ENCODE data around the gene IL24. TPM values are rescaled to one million over a fixed set of nuclear protein-coding genes. Genes with fewer than 3 reads are reported as not detected.

Gene IL24
- total RNA-seq, 3 donors from 2014 or later (not counting 1 experiment from before 2014, with no cell fraction given): not detected

GRCh38 chr1:206855859-206856258 is 41.4 kb upstream of the IL24 start:
- no peak overlapping the region for H3K27ac ChIP-seq (ENCODE audit: low read length)
- no peaks in the 10 kb centered on the region for H3K9me3 Mint-ChIP-seq
- TF ChIP-seq, protein P1, sequence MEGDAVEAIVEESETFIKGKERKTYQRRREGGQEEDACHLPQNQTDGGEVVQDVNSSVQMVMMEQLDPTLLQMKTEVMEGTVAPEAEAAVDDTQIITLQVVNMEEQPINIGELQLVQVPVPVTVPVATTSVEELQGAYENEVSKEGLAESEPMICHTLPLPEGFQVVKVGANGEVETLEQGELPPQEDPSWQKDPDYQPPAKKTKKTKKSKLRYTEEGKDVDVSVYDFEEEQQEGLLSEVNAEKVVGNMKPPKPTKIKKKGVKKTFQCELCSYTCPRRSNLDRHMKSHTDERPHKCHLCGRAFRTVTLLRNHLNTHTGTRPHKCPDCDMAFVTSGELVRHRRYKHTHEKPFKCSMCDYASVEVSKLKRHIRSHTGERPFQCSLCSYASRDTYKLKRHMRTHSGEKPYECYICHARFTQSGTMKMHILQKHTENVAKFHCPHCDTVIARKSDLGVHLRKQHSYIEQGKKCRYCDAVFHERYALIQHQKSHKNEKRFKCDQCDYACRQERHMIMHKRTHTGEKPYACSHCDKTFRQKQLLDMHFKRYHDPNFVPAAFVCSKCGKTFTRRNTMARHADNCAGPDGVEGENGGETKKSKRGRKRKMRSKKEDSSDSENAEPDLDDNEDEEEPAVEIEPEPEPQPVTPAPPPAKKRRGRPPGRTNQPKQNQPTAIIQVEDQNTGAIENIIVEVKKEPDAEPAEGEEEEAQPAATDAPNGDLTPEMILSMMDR (IDR thresholded peaks at IDR 0.05): no peak
- peaks cover 6% of the 10 kb centered on the region for H3K4me1 ChIP-seq (ENCODE audit: control insufficient read depth, insufficient read depth, low read length)
- no peaks in the 10 kb centered on the region for H3K4me1 Mint-ChIP-seq
- H3K36me3 Mint-ChIP-seq: no peaks in the 10 kb centered on the region
- no peaks in the 10 kb centered on the region for H3K27me3 ChIP-seq (ENCODE audit: control insufficient read depth, insufficient read depth, low read length)
- no peaks in the 10 kb centered on the region for H3K9me3 ChIP-seq (ENCODE audit: control insufficient read depth, insufficient read depth, low read length)
- H3K4me3 ChIP-seq (ENCODE audit: low read length): no peak overlapping the region
- H3K27ac Mint-ChIP-seq: no peak overlapping the region
- intact Hi-C loops (cut with micrococcal nuclease): no loop called here
- H3K27me3 Mint-ChIP-seq (ENCODE audit: low read depth in 2 of 2): peaks cover 19 to 41% of the 10 kb centered on the region in 2 donors
- no peak overlapping the region for H3K4me3 Mint-ChIP-seq
- DNase-seq: no peak
- H3K36me3 ChIP-seq (ENCODE audit: control insufficient read depth, insufficient read depth, low read length): no peaks in the 10 kb centered on the region
- ATAC-seq: no peak
- 98% methylated on average over 2 of the region's 2 CpGs for WGBS (ENCODE audit: insufficient coverage)

DNA sequence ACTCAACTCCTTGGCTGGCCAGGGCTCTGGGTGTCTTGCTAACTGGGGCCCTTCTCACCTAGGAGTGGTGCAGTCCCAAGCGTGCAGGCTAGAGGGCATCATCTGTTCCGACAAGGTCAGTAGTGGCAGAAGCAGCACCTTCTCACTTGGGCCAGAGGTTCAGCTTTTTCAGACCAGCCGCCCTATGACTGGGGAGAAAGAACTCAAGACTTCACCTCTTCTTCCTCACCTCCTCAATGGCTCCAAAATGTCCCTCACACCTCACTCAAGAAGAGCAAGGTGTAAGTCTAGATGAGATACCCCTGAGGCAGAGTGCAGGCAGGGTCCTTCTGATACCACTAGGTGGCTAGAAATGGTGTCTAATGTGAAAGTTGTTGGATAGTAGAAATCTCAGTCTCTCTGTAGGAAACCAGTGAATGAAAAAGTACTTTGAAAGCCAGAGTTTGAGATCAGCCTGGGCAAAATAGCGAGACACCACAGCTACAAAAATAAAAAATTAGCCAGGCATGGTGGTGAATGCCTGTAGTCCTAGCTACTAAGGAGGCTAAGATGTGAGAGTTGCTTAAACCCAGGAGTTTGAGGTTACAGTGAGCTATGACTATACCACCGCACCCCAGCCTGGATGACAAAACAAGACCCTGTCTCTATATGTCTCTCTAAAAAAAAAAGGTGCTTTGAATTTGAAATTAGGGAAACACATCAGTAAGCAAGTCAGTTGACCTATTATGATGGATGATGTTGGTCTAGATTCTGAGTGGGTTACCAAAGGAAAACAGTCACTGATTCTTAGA is 40.4 kb upstream of the IL24 start:
- no peaks in the 10 kb centered on the region for H3K9me3 Mint-ChIP-seq
- ATAC-seq (peak; percentile 40 to 62 (median 53)), DNase-seq (peak in 1 of 2 donors; percentile 52)
- H3K36me3 Mint-ChIP-seq: no peaks in the 10 kb centered on the region
- H3K4me3 Mint-ChIP-seq: no peak overlapping the region
- no peaks in the 10 kb centered on the region for H3K4me1 Mint-ChIP-seq
- TF ChIP-seq, protein P1 (IDR thresholded peaks at IDR 0.05): peak; percentile 34
- Histone ChIP-seq H3K36me3 (ENCODE audit: control insufficient read depth, insufficient read depth, low read length) (no peaks in the 10 kb centered on the region), H3K4me1 (ENCODE audit: control insufficient read depth, insufficient read depth, low read length) (peaks cover 6% of the 10 kb centered on the region), H3K4me3 (ENCODE audit: low read length) (no peak overlapping the region), H3K27ac (ENCODE audit: low read length) (no peak overlapping the region), H3K9me3 (ENCODE audit: control insufficient read depth, insufficient read depth, low read length) (no peaks in the 10 kb centered on the region), H3K27me3 (ENCODE audit: control insufficient read depth, insufficient read depth, low read length) (no peaks in the 10 kb centered on the region)
- H3K27ac Mint-ChIP-seq: no peak overlapping the region
- peaks cover 24 to 39% of the 10 kb centered on the region in 2 donors for H3K27me3 Mint-ChIP-seq (ENCODE audit: low read depth in 2 of 2)
- WGBS (ENCODE audit: insufficient coverage): 87% methylated on average over 5 of the region's 5 CpGs
- intact Hi-C loops (cut with micrococcal nuclease): no loop called here

- Histone ChIP-seq H3K9me3 (ENCODE audit: control insufficient read depth, insufficient read depth, low read length) (no peaks in the 10 kb centered on the region), H3K4me3 (ENCODE audit: low read length) (no peak overlapping the region), H3K27me3 (ENCODE audit: control insufficient read depth, insufficient read depth, low read length) (no peaks in the 10 kb centered on the region), H3K36me3 (ENCODE audit: control insufficient read depth, insufficient read depth, low read length) (no peaks in the 10 kb centered on the region), H3K27ac (ENCODE audit: low read length) (no peak overlapping the region), H3K4me1 (ENCODE audit: control insufficient read depth, insufficient read depth, low read length) (peaks cover 6% of the 10 kb centered on the region)
- intact Hi-C loops (cut with micrococcal nuclease): no loop called here
- Mint-ChIP-seq H3K27ac (no peak overlapping the region), H3K27me3 (ENCODE audit: low read depth in 2 of 2) (peaks cover 24 to 37% of the 10 kb centered on the region in 2 donors), H3K4me1 (no peaks in the 10 kb centered on the region), H3K36me3 (no peaks in the 10 kb centered on the region), H3K9me3 (no peaks in the 10 kb centered on the region), H3K4me3 (no peak overlapping the region)
- WGBS (ENCODE audit: insufficient coverage): 66% methylated on average over 5 of the region's 5 CpGs
- TF ChIP-seq, protein P1 (IDR thresholded peaks at IDR 0.05): no peak
- DNase-seq (peak in 1 of 2 donors; percentile 47), ATAC-seq (no peak)
These were observed 38.1 kb upstream of the IL24 start for GRCh38 chr1:206859082-206859521.

Data from natural killer cell (primary cell).